ENCODE results near the gene MLNR. TPM values are rescaled to one million over a fixed set of nuclear protein-coding genes. Genes with fewer than 3 reads are reported as not detected.

Gene MLNR
- total RNA-seq, 1 experiment from 2014 or later = not detected

DNA sequence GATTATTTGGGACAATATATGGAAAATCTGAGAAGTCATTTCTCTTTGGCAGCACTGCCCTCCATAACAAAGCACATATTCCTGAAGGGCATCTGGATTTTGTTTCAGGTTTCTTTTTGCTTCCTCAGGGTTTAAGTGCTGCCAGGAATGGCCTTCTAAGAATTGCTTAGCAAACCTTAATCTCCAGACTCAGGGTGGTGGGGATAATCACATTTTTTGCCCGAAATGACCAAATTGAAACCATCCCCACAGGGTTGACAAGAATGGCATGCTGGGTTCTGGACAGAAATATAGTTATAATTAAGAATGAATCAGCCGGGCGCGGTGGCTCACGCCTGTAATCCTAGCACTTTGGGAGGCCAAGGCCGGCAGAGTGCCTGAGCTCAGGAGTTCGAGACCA, 21.2 kb downstream of the MLNR start:
- intact Hi-C loops (cut with micrococcal nuclease) = no loop called here
- RAD21 ChIA-PET (ENCODE audit: low non-redundant PET in 1 of 2, low total read pairs in 2 of 2, uncharacterized antibody in 2 of 2, unreplicated experiment in 2 of 2) = no interaction called here
- no peak overlapping the region for H3K9ac ChIP-seq (ENCODE audit: low read length)
- no peaks in the 10 kb centered on the region for H3K36me3 ChIP-seq (ENCODE audit: control insufficient read depth in 1 of 2, insufficient read depth in 2 of 2, low read length in 2 of 2)
- no TSS peak for BruUV-seq (replicated peaks)
- ATAC-seq (no peak), DNase-seq (ENCODE audit: low read depth, low spot score) (no peak)
- no peaks in the 10 kb centered on the region for H3K9me3 ChIP-seq (ENCODE audit: control insufficient read depth in 1 of 2, insufficient read depth in 1 of 2, low read depth in 1 of 2, low read length in 2 of 2)
- TF ChIP-seq POLR2A (IDR thresholded peaks at IDR 0.05; ENCODE audit: borderline replicate concordance, extremely low read depth, insufficient read depth, insufficient read length) (no peak), SRF (IDR thresholded peaks at IDR 0.05; ENCODE audit: low read depth) (no peak), EZH2phosphoT487 (IDR thresholded peaks at IDR 0.05; ENCODE audit: borderline replicate concordance) (no peak), TCF7L2 (IDR thresholded peaks at IDR 0.05; ENCODE audit: borderline replicate concordance, extremely low read depth, insufficient read depth, insufficient read length) (no peak), YY1 (IDR thresholded peaks at IDR 0.05; ENCODE audit: extremely low read depth, insufficient replicate concordance, low read depth, low read length) (no peak), POLR2AphosphoS5 (IDR thresholded peaks at IDR 0.05; ENCODE audit: low read depth, low read length) (no peak), FOSL1 (IDR thresholded peaks at IDR 0.05; ENCODE audit: low read depth) (no peak), EGR1 (IDR thresholded peaks at IDR 0.05; ENCODE audit: low read depth) (no peak), SIN3A (IDR thresholded peaks at IDR 0.05; ENCODE audit: low read depth) (no peak), ZFX (IDR thresholded peaks at IDR 0.05) (no peak), EZH2 (IDR thresholded peaks at IDR 0.05) (no peak)
- TF ChIP-seq, protein P1, sequence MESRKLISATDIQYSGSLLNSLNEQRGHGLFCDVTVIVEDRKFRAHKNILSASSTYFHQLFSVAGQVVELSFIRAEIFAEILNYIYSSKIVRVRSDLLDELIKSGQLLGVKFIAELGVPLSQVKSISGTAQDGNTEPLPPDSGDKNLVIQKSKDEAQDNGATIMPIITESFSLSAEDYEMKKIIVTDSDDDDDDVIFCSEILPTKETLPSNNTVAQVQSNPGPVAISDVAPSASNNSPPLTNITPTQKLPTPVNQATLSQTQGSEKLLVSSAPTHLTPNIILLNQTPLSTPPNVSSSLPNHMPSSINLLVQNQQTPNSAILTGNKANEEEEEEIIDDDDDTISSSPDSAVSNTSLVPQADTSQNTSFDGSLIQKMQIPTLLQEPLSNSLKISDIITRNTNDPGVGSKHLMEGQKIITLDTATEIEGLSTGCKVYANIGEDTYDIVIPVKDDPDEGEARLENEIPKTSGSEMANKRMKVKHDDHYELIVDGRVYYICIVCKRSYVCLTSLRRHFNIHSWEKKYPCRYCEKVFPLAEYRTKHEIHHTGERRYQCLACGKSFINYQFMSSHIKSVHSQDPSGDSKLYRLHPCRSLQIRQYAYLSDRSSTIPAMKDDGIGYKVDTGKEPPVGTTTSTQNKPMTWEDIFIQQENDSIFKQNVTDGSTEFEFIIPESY (IDR thresholded peaks at IDR 0.05; ENCODE audit: extremely low read depth, insufficient replicate concordance, low read length) = no peak
- TF ChIP-seq, protein P2, sequence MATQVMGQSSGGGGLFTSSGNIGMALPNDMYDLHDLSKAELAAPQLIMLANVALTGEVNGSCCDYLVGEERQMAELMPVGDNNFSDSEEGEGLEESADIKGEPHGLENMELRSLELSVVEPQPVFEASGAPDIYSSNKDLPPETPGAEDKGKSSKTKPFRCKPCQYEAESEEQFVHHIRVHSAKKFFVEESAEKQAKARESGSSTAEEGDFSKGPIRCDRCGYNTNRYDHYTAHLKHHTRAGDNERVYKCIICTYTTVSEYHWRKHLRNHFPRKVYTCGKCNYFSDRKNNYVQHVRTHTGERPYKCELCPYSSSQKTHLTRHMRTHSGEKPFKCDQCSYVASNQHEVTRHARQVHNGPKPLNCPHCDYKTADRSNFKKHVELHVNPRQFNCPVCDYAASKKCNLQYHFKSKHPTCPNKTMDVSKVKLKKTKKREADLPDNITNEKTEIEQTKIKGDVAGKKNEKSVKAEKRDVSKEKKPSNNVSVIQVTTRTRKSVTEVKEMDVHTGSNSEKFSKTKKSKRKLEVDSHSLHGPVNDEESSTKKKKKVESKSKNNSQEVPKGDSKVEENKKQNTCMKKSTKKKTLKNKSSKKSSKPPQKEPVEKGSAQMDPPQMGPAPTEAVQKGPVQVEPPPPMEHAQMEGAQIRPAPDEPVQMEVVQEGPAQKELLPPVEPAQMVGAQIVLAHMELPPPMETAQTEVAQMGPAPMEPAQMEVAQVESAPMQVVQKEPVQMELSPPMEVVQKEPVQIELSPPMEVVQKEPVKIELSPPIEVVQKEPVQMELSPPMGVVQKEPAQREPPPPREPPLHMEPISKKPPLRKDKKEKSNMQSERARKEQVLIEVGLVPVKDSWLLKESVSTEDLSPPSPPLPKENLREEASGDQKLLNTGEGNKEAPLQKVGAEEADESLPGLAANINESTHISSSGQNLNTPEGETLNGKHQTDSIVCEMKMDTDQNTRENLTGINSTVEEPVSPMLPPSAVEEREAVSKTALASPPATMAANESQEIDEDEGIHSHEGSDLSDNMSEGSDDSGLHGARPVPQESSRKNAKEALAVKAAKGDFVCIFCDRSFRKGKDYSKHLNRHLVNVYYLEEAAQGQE (IDR thresholded peaks at IDR 0.05; ENCODE audit: low read depth) = no peak
- TF ChIP-seq, protein P3, sequence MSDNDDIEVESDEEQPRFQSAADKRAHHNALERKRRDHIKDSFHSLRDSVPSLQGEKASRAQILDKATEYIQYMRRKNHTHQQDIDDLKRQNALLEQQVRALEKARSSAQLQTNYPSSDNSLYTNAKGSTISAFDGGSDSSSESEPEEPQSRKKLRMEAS (IDR thresholded peaks at IDR 0.05) = no peak
- TF ChIP-seq, protein P4, sequence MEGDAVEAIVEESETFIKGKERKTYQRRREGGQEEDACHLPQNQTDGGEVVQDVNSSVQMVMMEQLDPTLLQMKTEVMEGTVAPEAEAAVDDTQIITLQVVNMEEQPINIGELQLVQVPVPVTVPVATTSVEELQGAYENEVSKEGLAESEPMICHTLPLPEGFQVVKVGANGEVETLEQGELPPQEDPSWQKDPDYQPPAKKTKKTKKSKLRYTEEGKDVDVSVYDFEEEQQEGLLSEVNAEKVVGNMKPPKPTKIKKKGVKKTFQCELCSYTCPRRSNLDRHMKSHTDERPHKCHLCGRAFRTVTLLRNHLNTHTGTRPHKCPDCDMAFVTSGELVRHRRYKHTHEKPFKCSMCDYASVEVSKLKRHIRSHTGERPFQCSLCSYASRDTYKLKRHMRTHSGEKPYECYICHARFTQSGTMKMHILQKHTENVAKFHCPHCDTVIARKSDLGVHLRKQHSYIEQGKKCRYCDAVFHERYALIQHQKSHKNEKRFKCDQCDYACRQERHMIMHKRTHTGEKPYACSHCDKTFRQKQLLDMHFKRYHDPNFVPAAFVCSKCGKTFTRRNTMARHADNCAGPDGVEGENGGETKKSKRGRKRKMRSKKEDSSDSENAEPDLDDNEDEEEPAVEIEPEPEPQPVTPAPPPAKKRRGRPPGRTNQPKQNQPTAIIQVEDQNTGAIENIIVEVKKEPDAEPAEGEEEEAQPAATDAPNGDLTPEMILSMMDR (IDR thresholded peaks at IDR 0.05 in 2 of 3, conservative IDR thresholded peaks at IDR 0.05 in 1 of 3; ENCODE audit: borderline replicate concordance in 1 of 3, insufficient read depth in 1 of 3, low read depth in 2 of 3, low read length in 2 of 3) = no peak
- no peaks in the 10 kb centered on the region for H3K79me2 ChIP-seq (ENCODE audit: insufficient read depth, low read length)
- no peaks in the 10 kb centered on the region for H4K20me1 ChIP-seq (ENCODE audit: insufficient read depth)
- POLR2A ChIA-PET = no interaction called here
- H3K4me1 ChIP-seq (ENCODE audit: control insufficient read depth in 1 of 2, insufficient read depth in 2 of 2, low read length in 2 of 2) = no peaks in the 10 kb centered on the region
- peaks cover 9% of the 10 kb centered on the region; the same call in 1 of the 2 replicates for H3K27me3 ChIP-seq (ENCODE audit: insufficient read depth, low read length)
- H3K4me2 ChIP-seq (ENCODE audit: low read length) = no peak overlapping the region
- no peak overlapping the region for H3K27ac ChIP-seq (ENCODE audit: low read depth, low read length)
- H2AFZ ChIP-seq (ENCODE audit: low read depth, low read length, poor library complexity, severe bottlenecking) = no peak overlapping the region
- H3K4me3 ChIP-seq (replicated peaks in 1 of 2; ENCODE audit: low read depth in 1 of 2, low read length in 2 of 2) = no peak overlapping the region
- H3K9me2 ChIP-seq (ENCODE audit: insufficient read depth) = no peaks in the 10 kb centered on the region
- CTCF ChIA-PET = no interaction called here
